Measurements from ENCODE around the gene CLTCL1.

GRCh38 chr22:19204640-19205039 is 86.9 kb downstream of the CLTCL1 start:
- TF ChIP-seq CTCF (IDR thresholded peaks at IDR 0.05) = no peak
- TF ChIP-seq EZH2 (IDR thresholded peaks at IDR 0.05; ENCODE audit: borderline replicate concordance, insufficient read depth, low read depth, low read length, poor library complexity, severe bottlenecking) = no peak

Data from B cell (primary cell).